Hepatocyte (in vitro differentiated cells): ENCODE results near the gene PAK2.

Source experiments
- CTCF ChIP-seq: fragments of 200-600 bp; sonication (generic); IDR thresholded peaks from 2 replicates; pipeline ENCODE4 v1.5.1; 2016; ENCODE audit warnings: antibody characterized with exemption, mild to moderate bottlenecking; ENCODE audit not compliant: poor library complexity
- EZH2 ChIP-seq: fragments of 200-600 bp; sonication (generic); IDR thresholded peaks from 2 replicates; pipeline ENCODE4 v1.6.1; 2016; ENCODE audit warnings: antibody characterized with exemption, mild to moderate bottlenecking, borderline replicate concordance

- TF ChIP-seq CTCF (no peak), EZH2 (no peak)
These were observed 51.0 kb downstream of the PAK2 start for GRCh38 chr3:196790636-196791035.
